ENCODE results near the gene CMTM7. TPM values are rescaled to one million over a fixed set of nuclear protein-coding genes. Genes with fewer than 3 reads are reported as not detected.
"Not testable (repeated sequence)": the region's sequence is repeated elsewhere in the genome, so short reads cannot be mapped to it uniquely, and the experiment has no call there.

The CMTM7 gene
- total and polyA plus RNA-seq, 2 experiments from 2014 or later = 32.2 to 93.6 TPM

GRCh38 chr3:32471246-32471645 lies 79.6 kb downstream of the CMTM7 start (continued):
- TF ChIP-seq ZNF462 (CRISPR knock-in tag; IDR thresholded peaks at IDR 0.05) (no peak), REST (IDR thresholded peaks at IDR 0.05; ENCODE audit: unreplicated experiment) (no peak)

GRCh38 chr3:32472151-32472550 lies 80.5 kb downstream of the CMTM7 start:
- not testable (repeated sequence) for H2AFZ ChIP-seq; H4K20me1 ChIP-seq (replicated peaks; ENCODE audit: insufficient read depth); H3K4me3 ChIP-seq; H3K4me1 Mint-ChIP-seq; H3K4me2 ChIP-seq; H3K9me3 Mint-ChIP-seq; H3K4me1 ChIP-seq (ENCODE audit: insufficient read depth); H3K79me2 ChIP-seq (replicated peaks; ENCODE audit: insufficient read depth); H3K36me3 ChIP-seq (ENCODE audit: insufficient read depth); DNase-seq (ENCODE audit: low spot score); H3K27ac ChIP-seq (ENCODE audit: low read depth); H3K27ac Mint-ChIP-seq; H3K9me2 ChIP-seq (ENCODE audit: insufficient read depth); H3K36me3 Mint-ChIP-seq (ENCODE audit: low read depth); ATAC-seq; H3K4me3 Mint-ChIP-seq; H3K27me3 ChIP-seq (ENCODE audit: insufficient read depth); H3F3A ChIP-seq (replicated peaks; ENCODE audit: low read depth); H3K27me3 Mint-ChIP-seq (ENCODE audit: insufficient read depth, low read depth, poor library complexity)
